ENCODE data around the gene SIGLEC12. TPM values are rescaled to one million over a fixed set of nuclear protein-coding genes. Genes with fewer than 3 reads are reported as not detected.

The SIGLEC12 gene
- total and polyA plus RNA-seq, 9 donors = 0.23 to 0.73 (median 0.25) TPM; not detected in 6

DNA sequence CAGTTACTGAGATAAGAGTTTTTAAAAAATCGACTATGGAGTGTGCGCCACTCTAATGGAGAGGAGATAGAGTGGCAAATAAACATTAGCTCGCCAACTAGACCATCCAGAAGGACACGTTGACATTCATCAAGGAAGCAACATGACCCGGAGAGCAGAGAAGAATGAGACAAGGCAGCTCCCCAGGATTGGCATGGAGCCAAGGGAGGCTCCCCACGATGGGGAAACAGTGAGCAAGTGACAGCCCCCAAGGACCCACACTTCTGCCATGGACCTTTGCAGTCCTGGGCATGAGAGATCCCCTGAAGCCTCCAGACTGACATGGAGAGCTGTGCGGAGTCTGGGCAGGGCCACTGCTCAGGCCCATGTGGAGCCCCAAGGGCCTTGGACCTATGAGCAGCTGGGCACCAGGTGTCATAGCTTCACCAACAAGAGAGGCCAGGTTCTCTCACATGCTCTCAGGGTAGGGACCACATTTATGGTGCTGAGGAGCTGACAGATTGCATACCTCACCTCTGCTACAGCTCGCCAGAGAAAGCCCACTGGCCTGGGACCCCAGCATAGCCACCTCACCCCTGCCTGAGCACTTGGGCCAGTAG is 23.2 kb upstream of the SIGLEC12 start:
- no peaks in the 10 kb centered on the region for H3K9me3 ChIP-seq
- H3K27ac ChIP-seq = no peak overlapping the region
- TF ChIP-seq POLR2A (IDR thresholded peaks at IDR 0.05) = no peak
- no peak for TF ChIP-seq CTCF (IDR thresholded peaks at IDR 0.05)
- TF ChIP-seq EP300 (IDR thresholded peaks at IDR 0.05) = no peak
- intact Hi-C loops (cut with DNase I) = no loop called here
- H3K27me3 ChIP-seq = no peaks in the 10 kb centered on the region
- no peak for DNase-seq
- no peak overlapping the region for H3K4me3 ChIP-seq
- no peaks in the 10 kb centered on the region for H3K4me1 ChIP-seq (ENCODE audit: insufficient read depth)
- 67 to 81% (median 70%) methylated on average over 8 of the region's 8 CpGs for WGBS, 3 donors
- H3K36me3 ChIP-seq = no peaks in the 10 kb centered on the region

DNA sequence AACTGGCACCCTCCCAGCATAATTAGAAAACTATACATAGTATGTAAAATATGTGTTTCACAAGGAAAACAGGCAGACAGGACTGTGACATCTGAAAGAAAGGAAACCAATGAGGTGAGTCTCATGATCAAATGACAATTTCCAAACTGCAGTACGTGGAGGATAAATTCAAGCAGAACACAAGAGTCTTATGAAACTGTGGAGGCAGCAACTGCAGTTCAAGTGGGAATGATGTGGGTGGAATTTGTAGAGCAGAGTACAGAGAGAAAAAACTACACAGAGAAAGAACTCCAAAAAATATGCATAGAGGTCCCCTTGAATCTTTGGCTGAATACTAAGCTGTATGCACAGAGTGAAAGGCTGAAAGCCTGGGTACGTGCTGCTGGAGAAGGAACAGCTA is 20.2 kb upstream of the SIGLEC12 start:
- no peak for DNase-seq
- Histone ChIP-seq H3K27ac (no peak overlapping the region), H3K4me3 (no peak overlapping the region), H3K36me3 (no peaks in the 10 kb centered on the region), H3K4me1 (ENCODE audit: insufficient read depth) (no peaks in the 10 kb centered on the region), H3K27me3 (no peaks in the 10 kb centered on the region), H3K9me3 (no peaks in the 10 kb centered on the region)
- WGBS, 3 donors = 52 to 59% (median 58%) methylated on average over 2 of the region's 2 CpGs
- TF ChIP-seq EP300 (IDR thresholded peaks at IDR 0.05) (no peak), POLR2A (IDR thresholded peaks at IDR 0.05) (no peak), CTCF (IDR thresholded peaks at IDR 0.05) (no peak)
- intact Hi-C loops (cut with DNase I) = no loop called here

DNA sequence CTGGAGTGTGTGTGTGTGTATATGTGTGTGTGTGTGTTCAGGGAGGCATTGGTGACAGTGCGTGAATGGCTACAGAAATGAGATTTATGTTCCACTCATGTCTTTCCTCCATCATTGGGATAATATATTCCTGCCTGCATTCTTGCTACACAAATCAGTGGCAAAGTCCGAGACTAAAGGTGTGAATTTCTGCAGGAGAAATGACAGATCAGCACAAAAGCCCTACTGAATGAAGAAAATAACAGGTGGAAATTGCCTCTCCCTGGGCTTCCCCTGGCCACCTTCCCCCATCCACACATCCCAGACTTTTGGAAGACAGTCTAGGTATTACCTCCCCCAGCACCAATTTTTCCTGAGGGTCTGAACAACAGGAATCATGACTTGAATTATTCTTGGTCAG is 19.8 kb upstream of the SIGLEC12 start:
- Histone ChIP-seq H3K27me3 (no peaks in the 10 kb centered on the region), H3K27ac (no peak overlapping the region), H3K9me3 (no peaks in the 10 kb centered on the region), H3K36me3 (no peaks in the 10 kb centered on the region), H3K4me3 (no peak overlapping the region), H3K4me1 (ENCODE audit: insufficient read depth) (no peaks in the 10 kb centered on the region)
- TF ChIP-seq POLR2A (IDR thresholded peaks at IDR 0.05) = no peak
- no peak for TF ChIP-seq CTCF (IDR thresholded peaks at IDR 0.05)
- TF ChIP-seq EP300 (IDR thresholded peaks at IDR 0.05) = no peak
- no peak for DNase-seq
- intact Hi-C loops (cut with DNase I) = no loop called here
- 66 to 75% (median 74%) methylated on average over 2 of the region's 2 CpGs for WGBS, 3 donors

GRCh38 chr19:51520728-51521127 is 19.1 kb upstream of the SIGLEC12 start:
- no peak for DNase-seq
- Histone ChIP-seq H3K27ac (no peak overlapping the region), H3K9me3 (no peaks in the 10 kb centered on the region), H3K27me3 (no peaks in the 10 kb centered on the region), H3K36me3 (no peaks in the 10 kb centered on the region), H3K4me1 (ENCODE audit: insufficient read depth) (no peaks in the 10 kb centered on the region), H3K4me3 (no peak overlapping the region)
- WGBS, 3 donors = 43 to 50% (median 47%) methylated on average over 2 of the region's 2 CpGs
- intact Hi-C loops (cut with DNase I) = no loop called here
- TF ChIP-seq POLR2A (IDR thresholded peaks at IDR 0.05) (no peak), EP300 (IDR thresholded peaks at IDR 0.05) (no peak), CTCF (IDR thresholded peaks at IDR 0.05) (no peak)
